ENCODE measurements around the gene PDGFC. TPM values are rescaled to one million over a fixed set of nuclear protein-coding genes. Genes with fewer than 3 reads are reported as not detected.

PDGFC gene
- total RNA-seq, 1 donor from 2014 or later, result 42.5 TPM

GRCh38 chr4:156723951-156724668, 247.5 kb downstream of the PDGFC start:
- Mint-ChIP-seq H3K4me1 (ENCODE audit: low read depth) (no peaks in the 10 kb centered on the region), H3K9me3 (ENCODE audit: low read depth) (no peaks in the 10 kb centered on the region), H3K4me3 (ENCODE audit: low read depth) (no peak overlapping the region), H3K27ac (no peak overlapping the region), H3K36me3 (ENCODE audit: insufficient read depth) (no peaks in the 10 kb centered on the region), H3K27me3 (no peaks in the 10 kb centered on the region)
- TF ChIP-seq CTCF (IDR thresholded peaks at IDR 0.05; ENCODE audit: unreplicated experiment), result no peak
- no peak for DNase-seq (ENCODE audit: low spot score, unreplicated experiment)

- Mint-ChIP-seq H3K36me3 (ENCODE audit: insufficient read depth) (no peaks in the 10 kb centered on the region), H3K27me3 (no peaks in the 10 kb centered on the region), H3K9me3 (ENCODE audit: low read depth) (no peaks in the 10 kb centered on the region), H3K4me1 (ENCODE audit: low read depth) (no peaks in the 10 kb centered on the region), H3K4me3 (ENCODE audit: low read depth) (no peak overlapping the region), H3K27ac (no peak overlapping the region)
- DNase-seq (ENCODE audit: low spot score, unreplicated experiment), result no peak
- TF ChIP-seq CTCF (IDR thresholded peaks at IDR 0.05; ENCODE audit: unreplicated experiment), result no peak
These were observed 253.4 kb downstream of the PDGFC start for GRCh38 chr4:156718226-156718625.

GRCh38 chr4:156711193-156711590, 260.4 kb downstream of the PDGFC start:
- H3K9me3 Mint-ChIP-seq (ENCODE audit: low read depth), result no peaks in the 10 kb centered on the region
- no peaks in the 10 kb centered on the region for H3K36me3 Mint-ChIP-seq (ENCODE audit: insufficient read depth)
- TF ChIP-seq CTCF (IDR thresholded peaks at IDR 0.05; ENCODE audit: unreplicated experiment), result no peak
- H3K27ac Mint-ChIP-seq, result no peak overlapping the region
- DNase-seq (ENCODE audit: low spot score, unreplicated experiment), result no peak
- H3K4me1 Mint-ChIP-seq (ENCODE audit: low read depth), result no peaks in the 10 kb centered on the region
- H3K4me3 Mint-ChIP-seq (ENCODE audit: low read depth), result no peak overlapping the region
- H3K27me3 Mint-ChIP-seq, result no peaks in the 10 kb centered on the region

Other genes with a start within 250 kb of the PDGFC start
- 9.3 and 11.9 TPM in 2 replicates for gene GLRB, start 104.4 kb upstream of the PDGFC start, total RNA-seq
- 2.3 and 2.5 TPM in 2 replicates for gene GRIA2, start 248.9 kb upstream of the PDGFC start, total RNA-seq